GM21381 (cell line): Measurements from ENCODE around the gene CRTC3.
"Not testable (repeated sequence)": the region's sequence is repeated elsewhere in the genome, so short reads cannot be mapped to it uniquely, and the experiment has no call there.

Source experiments
- ATAC-seq: cut with Tn5 transposase; IDR thresholded peaks from one replicate; pipeline ENCODE4 v1.9.1; 2021; ENCODE audit warnings: mild to moderate bottlenecking, moderate library complexity; ENCODE audit not compliant: unreplicated experiment

Gene CRTC3

GRCh38 chr15:90618330-90619125, 88.8 kb downstream of the CRTC3 start:
- ATAC-seq, result no peak

- ATAC-seq, result no peak
These were observed 89.7 kb downstream of the CRTC3 start for GRCh38 chr15:90619468-90619867.

DNA sequence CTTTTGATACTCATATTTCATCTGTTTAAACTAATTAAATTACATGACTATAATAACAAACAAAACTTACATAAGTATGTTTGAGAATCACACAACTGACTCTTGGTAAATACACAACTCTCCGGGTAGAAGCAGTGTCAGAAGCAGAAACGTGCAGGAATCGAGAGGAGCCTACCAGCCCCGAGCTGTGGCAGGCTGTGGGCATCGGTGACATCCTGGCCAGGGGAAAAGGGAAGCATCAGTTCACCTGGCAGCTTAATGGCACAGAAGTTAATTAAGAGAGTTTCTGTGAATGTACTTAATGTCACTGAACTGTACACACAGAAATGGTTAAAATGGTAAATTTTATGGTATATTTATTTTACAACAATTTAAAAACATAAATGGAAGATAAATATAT, 90.2 kb downstream of the CRTC3 start:
- no peak for ATAC-seq

- peak; percentile 60 for ATAC-seq
These were observed 90.8 kb downstream of the CRTC3 start for GRCh38 chr15:90620379-90621067.

DNA sequence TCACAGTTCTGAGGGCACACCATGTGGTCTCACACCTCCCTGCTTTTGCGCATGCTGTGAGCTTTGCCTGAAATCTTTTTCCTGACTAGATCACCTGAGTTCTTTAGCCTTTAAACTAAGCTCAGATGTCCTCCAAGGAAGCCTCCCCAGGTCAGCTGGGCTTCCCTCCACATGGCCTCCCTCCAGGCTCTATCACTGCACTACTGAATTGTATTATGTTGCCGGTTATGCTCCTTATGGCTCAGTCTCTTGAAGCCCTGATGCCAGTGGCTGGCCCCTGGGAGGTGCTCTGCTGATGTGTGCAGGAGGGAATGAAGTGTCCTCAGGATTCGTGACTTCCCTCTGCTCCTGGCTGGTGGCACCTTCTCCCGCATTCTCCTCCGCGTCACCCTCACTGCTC, 94.1 kb downstream of the CRTC3 start:
- ATAC-seq, result no peak

- no peak for ATAC-seq
These were observed 94.7 kb downstream of the CRTC3 start for GRCh38 chr15:90624278-90624981.

DNA sequence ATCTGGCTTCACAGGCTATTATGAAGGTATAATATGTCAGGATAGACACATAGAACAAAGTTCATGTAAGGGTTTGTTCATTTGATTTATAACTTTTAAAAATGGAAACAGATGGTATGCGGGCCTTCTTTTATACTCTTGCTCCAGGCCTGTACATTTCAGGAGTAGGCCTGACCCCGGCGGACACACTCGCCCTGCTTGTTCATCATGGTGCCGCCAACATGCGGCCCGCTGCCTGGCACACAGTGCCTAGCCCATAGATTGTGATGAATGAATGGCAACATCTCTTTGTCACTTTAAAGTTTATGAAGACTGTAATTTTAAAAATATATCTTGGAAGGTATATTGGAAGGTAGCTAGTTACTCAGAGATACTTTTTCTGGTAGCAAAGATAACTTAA, 95.3 kb downstream of the CRTC3 start:
- no peak for ATAC-seq

DNA sequence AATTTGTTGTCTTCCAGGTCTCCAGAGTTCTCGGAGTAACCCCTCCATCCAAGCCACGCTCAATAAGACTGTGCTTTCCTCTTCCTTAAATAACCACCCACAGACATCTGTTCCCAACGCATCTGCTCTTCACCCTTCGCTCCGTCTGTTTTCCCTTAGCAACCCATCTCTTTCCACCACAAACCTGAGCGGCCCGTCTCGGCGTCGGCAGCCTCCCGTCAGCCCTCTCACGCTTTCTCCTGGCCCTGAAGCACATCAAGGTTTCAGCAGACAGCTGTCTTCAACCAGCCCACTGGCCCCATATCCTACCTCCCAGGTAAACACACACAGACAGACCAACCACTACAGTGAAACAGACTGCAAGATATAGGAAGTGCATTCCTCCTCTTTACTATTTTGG, 99.5 kb downstream of the CRTC3 start:
- no peak for ATAC-seq

GRCh38 chr15:90633360-90633759, 103.6 kb downstream of the CRTC3 start:
- ATAC-seq, result no peak

DNA sequence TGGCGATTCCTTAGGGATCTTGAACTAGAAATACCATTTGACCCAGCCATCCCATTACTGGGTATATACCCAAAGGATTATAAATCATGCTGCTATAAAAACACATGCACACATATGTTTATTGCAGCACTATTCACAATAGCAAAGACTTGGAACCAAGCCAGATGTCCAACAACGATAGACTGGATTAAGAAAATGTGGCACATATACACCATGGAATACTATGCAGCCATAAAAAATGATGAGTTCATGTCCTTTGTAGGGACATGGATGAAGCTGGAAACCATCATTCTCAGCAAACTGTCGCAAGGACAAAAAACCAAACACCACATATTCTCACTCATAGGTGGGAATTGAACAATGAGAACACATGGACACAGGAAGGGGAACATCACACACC, 107.3 kb downstream of the CRTC3 start:
- ATAC-seq, result not testable (repeated sequence)

GRCh38 chr15:90637693-90638092, 108.0 kb downstream of the CRTC3 start:
- ATAC-seq, result no peak

GRCh38 chr15:90638201-90638691, 108.5 kb downstream of the CRTC3 start:
- no peak for ATAC-seq

GRCh38 chr15:90638963-90639362, 109.2 kb downstream of the CRTC3 start:
- no peak for ATAC-seq

DNA sequence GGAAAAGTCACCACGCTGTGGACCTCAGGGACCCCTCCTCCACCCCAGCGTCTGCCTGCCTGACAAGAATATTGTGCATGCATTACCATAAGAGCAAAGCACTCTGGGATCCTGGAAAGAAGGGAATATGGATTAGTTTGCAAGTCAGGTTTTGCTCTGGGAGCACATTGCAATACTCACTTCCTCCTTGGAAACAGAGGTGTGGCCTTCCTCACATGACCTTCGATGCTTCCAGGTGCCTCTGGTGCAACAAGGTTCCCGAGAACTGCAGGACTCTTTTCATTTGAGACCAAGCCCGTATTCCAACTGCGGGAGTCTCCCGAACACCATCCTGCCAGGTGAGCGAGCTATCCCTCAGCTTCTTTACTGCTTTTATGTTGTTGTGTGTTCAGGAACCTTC, 111.1 kb downstream of the CRTC3 start:
- no peak for ATAC-seq

DNA sequence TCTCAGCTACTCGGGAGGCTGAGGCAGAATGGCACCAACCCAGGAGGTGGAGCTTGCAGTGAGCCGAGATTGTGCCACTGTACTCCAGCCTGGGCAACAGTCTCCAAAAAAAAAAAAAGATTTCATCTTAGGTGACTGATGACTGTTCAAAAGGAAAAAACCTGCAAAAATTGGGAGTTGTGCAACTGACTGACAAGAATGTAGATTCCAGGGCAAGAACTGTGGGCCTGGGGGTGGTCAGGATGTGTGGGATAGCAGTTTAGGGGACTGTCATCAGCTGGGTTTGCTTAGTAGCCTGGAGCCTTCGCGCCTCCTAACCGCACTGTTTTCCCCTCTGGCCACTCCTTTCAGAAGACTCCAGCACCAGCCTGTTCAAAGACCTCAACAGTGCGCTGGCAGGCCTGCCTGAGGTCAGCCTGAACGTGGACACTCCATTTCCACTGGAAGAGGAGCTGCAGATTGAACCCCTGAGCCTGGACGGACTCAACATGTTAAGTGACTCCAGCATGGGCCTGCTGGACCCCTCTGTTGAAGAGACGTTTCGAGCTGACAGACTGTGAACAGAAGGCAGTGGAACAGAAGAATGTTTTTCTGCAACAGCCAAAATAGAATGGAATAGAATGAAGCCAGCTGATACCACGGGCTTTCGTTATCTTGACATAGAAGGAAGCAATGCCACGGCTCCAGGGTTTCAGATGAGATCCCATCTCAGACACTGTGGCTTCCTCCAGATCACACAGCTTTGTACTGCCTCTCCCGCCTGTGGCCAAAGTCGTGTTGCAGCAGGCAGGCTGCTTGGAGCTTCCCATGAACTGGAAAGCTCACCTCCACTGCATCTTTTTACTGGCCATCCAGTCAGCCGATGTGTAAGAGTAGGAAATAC, 112.1 kb downstream of the CRTC3 start:
- no peak for ATAC-seq

DNA sequence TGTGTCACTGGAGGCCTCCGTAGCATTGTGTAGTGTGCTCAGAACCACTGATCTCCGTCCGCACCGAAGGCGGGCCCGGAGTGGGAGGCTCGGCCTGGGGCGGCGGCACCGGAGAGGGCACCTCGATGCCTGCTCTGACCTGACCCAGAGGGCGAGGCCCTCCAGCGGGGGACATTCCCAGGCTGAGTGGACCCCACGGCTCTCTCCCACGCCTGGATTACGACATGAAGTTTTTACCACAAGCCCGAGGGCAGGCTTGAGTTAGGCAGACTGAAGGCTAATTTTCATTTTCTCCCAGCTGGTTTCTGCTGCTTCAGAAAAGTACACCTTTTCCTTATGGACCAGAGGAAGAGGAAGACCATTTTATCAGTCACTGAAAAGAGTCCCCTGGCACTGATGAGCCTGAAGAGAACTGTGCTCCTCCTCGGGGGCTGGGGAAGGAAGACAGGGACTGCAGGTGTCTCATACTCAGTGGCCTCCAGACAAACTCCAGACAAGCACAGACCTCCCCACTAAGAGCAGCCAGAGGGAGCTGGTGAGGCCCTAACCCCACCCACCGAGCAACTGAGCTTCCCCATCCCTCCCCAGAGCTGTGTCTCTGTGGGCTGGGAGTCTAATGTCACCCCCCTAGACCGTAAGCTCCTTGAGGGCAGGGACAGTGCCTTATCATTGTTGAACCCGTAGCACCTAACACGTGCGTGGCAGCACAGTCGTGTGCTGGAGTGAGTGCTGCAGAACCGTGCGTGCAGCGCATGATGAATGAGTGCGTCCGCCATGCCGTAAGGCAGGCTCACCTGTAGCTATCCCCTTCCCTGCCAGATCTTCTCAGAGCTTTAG, 113.0 kb downstream of the CRTC3 start:
- no peak for ATAC-seq

DNA sequence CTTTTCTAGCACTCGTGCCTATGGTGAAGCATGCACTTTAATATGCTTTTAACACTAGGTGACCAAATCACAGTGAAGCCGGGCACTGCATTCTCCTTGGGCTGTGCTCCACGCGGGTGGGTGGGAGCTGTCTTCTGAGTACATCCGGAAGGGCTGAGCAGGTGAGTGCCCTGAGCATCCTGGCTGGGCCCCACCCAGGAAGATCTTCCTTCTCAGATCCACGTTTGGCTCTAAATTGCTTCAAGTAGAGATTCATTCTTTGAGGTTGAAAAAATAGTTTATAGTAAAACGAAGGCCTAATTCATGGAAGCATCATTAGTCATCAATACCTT, 113.5 kb downstream of the CRTC3 start:
- ATAC-seq, result no peak

GRCh38 chr15:90644526-90644925, 114.8 kb downstream of the CRTC3 start:
- no peak for ATAC-seq

GRCh38 chr15:90644952-90645725, 115.4 kb downstream of the CRTC3 start:
- ATAC-seq, result no peak
